Measurements from ENCODE around the gene ANP32A.

Gene ANP32A

GRCh38 chr15:68739390-68740080 is 81.2 kb downstream of the ANP32A start:
- no peak for DNase-seq

GRCh38 chr15:68735610-68736009 is 85.1 kb downstream of the ANP32A start:
- no peak for DNase-seq

GRCh38 chr15:68734881-68735280 is 85.8 kb downstream of the ANP32A start:
- DNase-seq, result no peak

- no peak for DNase-seq
These were observed 86.3 kb downstream of the ANP32A start for GRCh38 chr15:68734352-68734751.

GRCh38 chr15:68733666-68734065 is 87.0 kb downstream of the ANP32A start:
- DNase-seq, result peak; percentile 73

- DNase-seq, result no peak
These were observed 88.2 kb downstream of the ANP32A start for GRCh38 chr15:68732451-68732850.

- no peak for DNase-seq
These were observed 89.5 kb downstream of the ANP32A start for GRCh38 chr15:68730976-68731897.

- DNase-seq, result peak; percentile 46
These were observed 90.2 kb downstream of the ANP32A start for GRCh38 chr15:68730471-68730919.

- DNase-seq, result no peak
These were observed 90.8 kb downstream of the ANP32A start for GRCh38 chr15:68729789-68730411.
